Body of pancreas (tissue), 4 donors: ENCODE results near the gene PTPA.

ENCODE experiments used
- POLR2A ChIP-seq, 3 donors: fragments of 450-650 bp; IDR thresholded peaks; one replicate each; pipeline ENCODE4 v1.6.1; 2016; ENCODE audit warnings: antibody characterized with exemption in 3 of 3, mild to moderate bottlenecking in 2 of 3
- TF ChIP-seq, protein P1 (sequence below), 7 experiments: fragments of 450-650 bp in 4 of 7; fragments of 200-600 bp in 3 of 7; sonication (generic) in 3 of 7; IDR thresholded peaks; one replicate each; pipeline ENCODE4 v1.5.1; 2016 to 2019; ENCODE audit warnings: antibody characterized with exemption in 7 of 7

DNA sequence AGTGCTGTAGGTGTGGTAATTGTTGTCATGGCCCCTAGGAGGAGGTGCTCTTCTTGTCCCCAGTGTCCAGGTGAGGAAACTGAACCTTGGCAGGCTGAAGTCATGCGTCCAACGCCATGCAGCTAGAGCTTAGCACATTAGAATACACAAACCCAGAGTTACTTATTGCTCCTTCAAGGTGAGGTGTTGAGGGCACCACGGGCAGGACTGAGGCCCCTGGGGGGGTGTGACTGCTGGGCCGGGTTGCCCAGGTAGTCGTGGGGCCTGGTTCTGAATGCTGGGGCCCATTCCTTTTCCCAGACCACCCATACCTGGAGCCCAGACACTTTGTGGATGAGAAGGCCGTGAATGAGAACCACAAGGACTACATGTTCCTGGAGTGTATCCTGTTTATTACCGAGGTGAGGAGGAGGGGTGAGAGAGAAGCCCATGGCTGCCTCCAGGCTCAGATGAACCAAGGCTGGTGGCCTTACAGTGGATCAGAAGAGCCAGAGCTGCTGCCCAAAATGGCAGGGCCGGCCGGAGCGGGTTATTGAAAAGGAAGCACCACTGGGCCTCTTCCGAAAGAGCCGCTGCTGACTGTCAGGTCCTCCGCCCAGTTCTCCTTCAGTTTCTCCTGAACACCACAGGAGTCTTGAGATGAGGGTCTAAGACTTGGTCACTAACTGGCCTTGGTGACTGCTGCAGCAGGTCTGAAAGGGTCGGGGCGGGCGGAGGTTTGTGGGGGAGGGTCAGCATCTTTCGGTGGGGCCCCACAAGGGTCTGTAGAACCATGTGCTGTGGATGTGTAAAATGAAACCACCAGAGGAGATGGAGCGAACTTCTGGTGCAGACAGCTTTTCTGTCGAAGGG is 26.3 kb downstream of the PTPA start:
- no peak for TF ChIP-seq POLR2A (IDR thresholded peaks at IDR 0.05)
- TF ChIP-seq, protein P1, sequence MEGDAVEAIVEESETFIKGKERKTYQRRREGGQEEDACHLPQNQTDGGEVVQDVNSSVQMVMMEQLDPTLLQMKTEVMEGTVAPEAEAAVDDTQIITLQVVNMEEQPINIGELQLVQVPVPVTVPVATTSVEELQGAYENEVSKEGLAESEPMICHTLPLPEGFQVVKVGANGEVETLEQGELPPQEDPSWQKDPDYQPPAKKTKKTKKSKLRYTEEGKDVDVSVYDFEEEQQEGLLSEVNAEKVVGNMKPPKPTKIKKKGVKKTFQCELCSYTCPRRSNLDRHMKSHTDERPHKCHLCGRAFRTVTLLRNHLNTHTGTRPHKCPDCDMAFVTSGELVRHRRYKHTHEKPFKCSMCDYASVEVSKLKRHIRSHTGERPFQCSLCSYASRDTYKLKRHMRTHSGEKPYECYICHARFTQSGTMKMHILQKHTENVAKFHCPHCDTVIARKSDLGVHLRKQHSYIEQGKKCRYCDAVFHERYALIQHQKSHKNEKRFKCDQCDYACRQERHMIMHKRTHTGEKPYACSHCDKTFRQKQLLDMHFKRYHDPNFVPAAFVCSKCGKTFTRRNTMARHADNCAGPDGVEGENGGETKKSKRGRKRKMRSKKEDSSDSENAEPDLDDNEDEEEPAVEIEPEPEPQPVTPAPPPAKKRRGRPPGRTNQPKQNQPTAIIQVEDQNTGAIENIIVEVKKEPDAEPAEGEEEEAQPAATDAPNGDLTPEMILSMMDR (IDR thresholded peaks at IDR 0.05) = no peak
